CD4-positive, CD25-positive, alpha-beta regulatory T cell (primary cell): ENCODE measurements around the gene UBE2J1. TPM values are rescaled to one million over a fixed set of nuclear protein-coding genes. Genes with fewer than 3 reads are reported as not detected.
"Not testable (repeated sequence)": the region's sequence is repeated elsewhere in the genome, so short reads cannot be mapped to it uniquely, and the experiment has no call there.

Experiments
- ATAC-seq, 2 donors: fragments of 150-1000 bp; cut with Tn5 transposase; one replicate each; pipeline ENCODE4 v1.10.0; 2021; ENCODE audit warnings: low read depth in 2 of 2, moderate number of reproducible peaks in 2 of 2, moderate library complexity in 1 of 2
- DNase-seq, 3 donors: peaks; one replicate each; pipeline versions ENCODE4 v3.0.0 to v3.0.0-alpha.2; 2012 to 2022; ENCODE audit warnings: mixed read lengths in 1 of 3
- H3K27ac ChIP-seq: one replicate; pipeline ENCODE4 v1.7.0; 2013; ENCODE audit warnings: mild to moderate bottlenecking, low read length; ENCODE audit not compliant: insufficient read depth, poor library complexity, severe bottlenecking
- H3K27me3 ChIP-seq: one replicate; pipeline ENCODE4 v1.7.0; 2013; ENCODE audit warnings: low read length; ENCODE audit not compliant: control insufficient read depth, insufficient read depth
- H3K36me3 ChIP-seq: one replicate; pipeline ENCODE4 v1.7.0; 2013; ENCODE audit warnings: mild to moderate bottlenecking, low read length, moderate library complexity; ENCODE audit not compliant: control insufficient read depth, insufficient read depth
- H3K4me1 ChIP-seq: 2 replicates; pipeline ENCODE4 v1.7.0; 2013; ENCODE audit warnings: mild to moderate bottlenecking, low read length; ENCODE audit not compliant: insufficient read depth, control insufficient read depth, poor library complexity, severe bottlenecking
- H3K4me3 ChIP-seq: one replicate; pipeline ENCODE4 v1.7.0; 2013; ENCODE audit warnings: low read depth, mild to moderate bottlenecking, low read length, moderate library complexity
- H3K9me3 ChIP-seq, 2 experiments: 1 replicate in 1 of 2; 2 replicates in 1 of 2; pipeline ENCODE4 v1.7.0; 2013; ENCODE audit warnings: low read length in 2 of 2, mild to moderate bottlenecking in 1 of 2, moderate library complexity in 1 of 2; ENCODE audit not compliant: control insufficient read depth in 2 of 2
- H3K27ac Mint-ChIP-seq, 3 donors: one replicate each; pipeline ENCODE4 v1.8.0; 2020 to 2022; ENCODE audit warnings: mild to moderate bottlenecking in 3 of 3, mixed read lengths in 3 of 3, moderate library complexity in 2 of 3
- H3K27me3 Mint-ChIP-seq: one replicate; pipeline ENCODE4 v1.8.0; 2022; ENCODE audit warnings: mild to moderate bottlenecking, mixed read lengths
- H3K36me3 Mint-ChIP-seq: one replicate; pipeline ENCODE4 v1.8.0; 2020; ENCODE audit warnings: mixed read lengths
- H3K4me1 Mint-ChIP-seq, 4 donors: one replicate each; pipeline ENCODE4 v1.8.0; 2020 to 2022; ENCODE audit warnings: mixed read lengths in 4 of 4, mild to moderate bottlenecking in 1 of 4
- H3K4me3 Mint-ChIP-seq, 4 donors: one replicate each; pipeline ENCODE4 v1.8.0; 2020 to 2022; ENCODE audit warnings: mild to moderate bottlenecking in 4 of 4, mixed read lengths in 4 of 4, moderate library complexity in 3 of 4
- H3K9me3 Mint-ChIP-seq, 7 donors: one replicate each; pipeline ENCODE4 v1.8.0; 2020 to 2022; ENCODE audit warnings: mixed read lengths in 7 of 7, mild to moderate bottlenecking in 3 of 7, moderate library complexity in 2 of 7
- polyA plus RNA-seq, 4 donors: library from polyadenylated mRNA; unstranded; fragments of 300-500 nt; fragmentation: Illumina TruSeq; gene quantifications; one replicate each; pipeline ENCODE4 v1.2.3, GENCODE V29; 2021
- total RNA-seq: library from RNA; stranded (reverse); gene quantifications from one replicate; pipeline ENCODE4 v1.2.3, GENCODE V29; 2022

The UBE2J1 gene
- total and polyA plus RNA-seq, 5 donors from 2014 or later = 30.0 to 50.6 (median 34.1) TPM

- Histone ChIP-seq H3K9me3 (no peaks in the 10 kb centered on the region), H3K36me3 (no peaks in the 10 kb centered on the region), H3K4me1 (no peaks in the 10 kb centered on the region), H3K27ac (no peak overlapping the region), H3K4me3 (no peak overlapping the region), H3K27me3 (no peaks in the 10 kb centered on the region)
- no peak overlapping the region for H3K4me3 Mint-ChIP-seq
- H3K27me3 Mint-ChIP-seq = peaks cover 5% of the 10 kb centered on the region
- ATAC-seq = no peak
- peaks cover 0 to 2% (median 0%) of the 10 kb centered on the region in 4 donors for H3K4me1 Mint-ChIP-seq
- no peaks in the 10 kb centered on the region for H3K9me3 Mint-ChIP-seq
- H3K27ac Mint-ChIP-seq = no peak overlapping the region
- peaks cover 3% of the 10 kb centered on the region for H3K36me3 Mint-ChIP-seq
- no peak for DNase-seq
These were observed 43.8 kb downstream of the UBE2J1 start for GRCh38 chr6:89308525-89309395.

GRCh38 chr6:89304517-89304916 is 48.0 kb downstream of the UBE2J1 start:
- DNase-seq, H3K27me3 ChIP-seq, H3K27me3 Mint-ChIP-seq, H3K4me3 Mint-ChIP-seq, H3K4me1 ChIP-seq, H3K4me1 Mint-ChIP-seq, H3K4me3 ChIP-seq, H3K36me3 Mint-ChIP-seq, H3K9me3 Mint-ChIP-seq, H3K27ac Mint-ChIP-seq, H3K9me3 ChIP-seq, H3K36me3 ChIP-seq, H3K27ac ChIP-seq, ATAC-seq: not testable (repeated sequence)

GRCh38 chr6:89302936-89303335 is 49.6 kb downstream of the UBE2J1 start:
- Mint-ChIP-seq H3K4me1 (peaks cover 0 to 23% (median 15%) of the 10 kb centered on the region in 4 donors), H3K4me3 (no peak overlapping the region), H3K27me3 (peaks cover 5% of the 10 kb centered on the region), H3K27ac (no peak overlapping the region), H3K9me3 (no peaks in the 10 kb centered on the region), H3K36me3 (no peaks in the 10 kb centered on the region)
- no peaks in the 10 kb centered on the region for H3K36me3 ChIP-seq
- peaks cover 17% of the 10 kb centered on the region for H3K4me1 ChIP-seq
- no peak overlapping the region for H3K27ac ChIP-seq
- no peaks in the 10 kb centered on the region for H3K27me3 ChIP-seq
- H3K9me3 ChIP-seq = no peaks in the 10 kb centered on the region
- no peak overlapping the region for H3K4me3 ChIP-seq
- DNase-seq (no peak), ATAC-seq (no peak)

GRCh38 chr6:89302195-89302770 is 50.2 kb downstream of the UBE2J1 start:
- H3K4me3 ChIP-seq = no peak overlapping the region
- H3K27me3 ChIP-seq = no peaks in the 10 kb centered on the region
- H3K27me3 Mint-ChIP-seq = peaks cover 5% of the 10 kb centered on the region
- no peak overlapping the region for H3K27ac ChIP-seq
- H3K36me3 Mint-ChIP-seq = no peaks in the 10 kb centered on the region
- no peak for DNase-seq
- no peak overlapping the region for H3K4me3 Mint-ChIP-seq
- no peak for ATAC-seq
- H3K9me3 ChIP-seq = no peaks in the 10 kb centered on the region
- H3K27ac Mint-ChIP-seq = no peak overlapping the region
- H3K4me1 ChIP-seq = peaks cover 21% of the 10 kb centered on the region
- no peaks in the 10 kb centered on the region for H3K9me3 Mint-ChIP-seq
- peaks cover 0 to 30% (median 20%) of the 10 kb centered on the region in 4 donors for H3K4me1 Mint-ChIP-seq
- no peaks in the 10 kb centered on the region for H3K36me3 ChIP-seq

GRCh38 chr6:89301586-89302194 is 50.8 kb downstream of the UBE2J1 start:
- H3K4me1 Mint-ChIP-seq = peaks cover 0 to 30% (median 21%) of the 10 kb centered on the region in 4 donors
- peaks cover 9% of the 10 kb centered on the region for H3K27me3 Mint-ChIP-seq
- Histone ChIP-seq H3K27me3 (no peaks in the 10 kb centered on the region), H3K4me1 (peaks cover 21% of the 10 kb centered on the region), H3K36me3 (no peaks in the 10 kb centered on the region), H3K4me3 (no peak overlapping the region), H3K9me3 (no peaks in the 10 kb centered on the region), H3K27ac (no peak overlapping the region)
- no peaks in the 10 kb centered on the region for H3K36me3 Mint-ChIP-seq
- DNase-seq = no peak
- no peak overlapping the region for H3K4me3 Mint-ChIP-seq
- H3K27ac Mint-ChIP-seq = peak overlapping the region in 1 of 3 donors; percentile 47
- ATAC-seq = no peak
- no peaks in the 10 kb centered on the region for H3K9me3 Mint-ChIP-seq

GRCh38 chr6:89299466-89299850 is 53.1 kb downstream of the UBE2J1 start:
- H3K4me1 ChIP-seq = peaks cover 21% of the 10 kb centered on the region
- no peaks in the 10 kb centered on the region for H3K36me3 Mint-ChIP-seq
- DNase-seq (no peak), ATAC-seq (no peak)
- no peak overlapping the region for H3K4me3 Mint-ChIP-seq
- no peak overlapping the region for H3K4me3 ChIP-seq
- H3K36me3 ChIP-seq = no peaks in the 10 kb centered on the region
- peak overlapping the region in 2 of 3 donors; percentile 76 to 92 for H3K27ac Mint-ChIP-seq
- no peaks in the 10 kb centered on the region for H3K27me3 ChIP-seq
- H3K4me1 Mint-ChIP-seq = peaks cover 0 to 28% (median 21%) of the 10 kb centered on the region in 4 donors
- peaks cover 0 to 2% (median 0%) of the 10 kb centered on the region in 7 donors for H3K9me3 Mint-ChIP-seq
- no peaks in the 10 kb centered on the region for H3K9me3 ChIP-seq
- no peak overlapping the region for H3K27ac ChIP-seq
- H3K27me3 Mint-ChIP-seq = peaks cover 5% of the 10 kb centered on the region

- H3K27me3 Mint-ChIP-seq = peaks cover 10% of the 10 kb centered on the region
- Histone ChIP-seq H3K4me3 (peak overlapping the region; percentile 30), H3K27ac (peak overlapping the region; percentile 53)
These were observed 53.6 kb downstream of the UBE2J1 start for GRCh38 chr6:89298680-89299465.

More at GRCh38 chr6:89298680-89299465, 53.6 kb downstream of the UBE2J1 start:
- DNase-seq (peak; percentile 11 to 85 (median 55)), ATAC-seq (peak; percentile 68 to 69)
- H3K27me3 ChIP-seq = no peaks in the 10 kb centered on the region
- peaks cover 0 to 2% (median 0%) of the 10 kb centered on the region in 7 donors for H3K9me3 Mint-ChIP-seq
- no peaks in the 10 kb centered on the region for H3K9me3 ChIP-seq
- no peaks in the 10 kb centered on the region for H3K36me3 Mint-ChIP-seq
- peaks cover 0 to 28% (median 21%) of the 10 kb centered on the region in 4 donors for H3K4me1 Mint-ChIP-seq
- H3K27ac Mint-ChIP-seq = peak overlapping the region; percentile 79 to 95 (median 92)
- H3K4me3 Mint-ChIP-seq = peak overlapping the region; percentile 39 to 80 (median 62)
- H3K4me1 ChIP-seq = peaks cover 21% of the 10 kb centered on the region
- H3K36me3 ChIP-seq = no peaks in the 10 kb centered on the region
